GM18502 (cell line): Measurements from ENCODE around the gene RYR3.

Experiments
- ATAC-seq: cut with Tn5 transposase; IDR thresholded peaks from one replicate; pipeline ENCODE4 v1.9.1; 2021; ENCODE audit warnings: mild to moderate bottlenecking; ENCODE audit not compliant: unreplicated experiment, poor library complexity

The RYR3 gene

DNA sequence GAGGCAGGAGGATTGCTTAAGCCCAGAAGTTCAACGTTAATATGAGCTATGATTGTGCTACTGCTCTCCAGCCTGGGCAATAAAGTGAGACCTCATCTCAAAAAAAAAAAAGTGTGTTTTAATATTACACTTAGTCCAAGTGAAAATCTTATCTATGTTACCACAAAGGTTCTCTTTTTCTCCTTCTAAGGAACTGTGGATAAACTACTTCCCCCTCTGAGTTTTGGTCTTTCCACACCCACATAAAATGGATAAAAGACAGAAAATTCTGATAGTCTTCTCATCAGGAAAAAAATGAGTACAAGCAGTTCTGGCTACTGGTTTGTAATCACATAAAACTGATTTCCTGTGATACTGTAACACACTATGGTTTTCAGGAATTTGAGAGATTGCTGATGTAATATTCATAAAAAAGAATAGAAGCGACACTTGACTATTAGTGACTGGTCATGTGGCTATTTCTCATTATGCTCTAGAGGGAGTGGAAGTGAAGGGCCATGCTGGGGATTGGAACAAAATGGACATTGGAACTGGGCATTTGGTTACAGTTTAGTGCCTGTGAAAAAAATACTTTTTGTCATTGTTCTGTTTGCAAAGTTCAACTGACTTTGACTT, 68.2 kb downstream of the RYR3 start:
- ATAC-seq, result no peak

DNA sequence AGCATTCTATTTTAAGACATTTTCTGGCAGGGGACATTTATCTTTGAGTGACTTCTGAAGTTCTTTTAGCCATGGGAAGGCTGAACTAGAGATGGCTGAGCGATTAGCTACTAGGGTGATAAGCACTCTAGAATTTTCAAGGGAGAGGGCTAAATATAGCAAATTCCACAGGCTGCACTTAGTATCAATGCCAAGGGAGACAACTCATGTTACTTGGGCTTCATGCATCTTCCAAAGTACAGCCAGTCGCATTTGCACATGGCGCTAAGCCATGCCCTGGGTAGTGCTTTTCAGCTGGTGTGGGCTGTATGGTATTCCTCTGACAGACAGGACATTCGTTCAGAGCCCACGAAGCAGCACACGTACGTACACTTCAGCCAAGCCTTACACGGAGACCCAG, 69.6 kb downstream of the RYR3 start:
- no peak for ATAC-seq

- ATAC-seq, result no peak
Measured at GRCh38 chr15:33382491-33382890, 71.7 kb downstream of the RYR3 start.

GRCh38 chr15:33384307-33384706, 73.5 kb downstream of the RYR3 start:
- no peak for ATAC-seq

- ATAC-seq, result no peak
Measured at GRCh38 chr15:33392453-33392852, 81.7 kb downstream of the RYR3 start.

GRCh38 chr15:33393546-33393945, 82.8 kb downstream of the RYR3 start:
- ATAC-seq, result no peak

DNA sequence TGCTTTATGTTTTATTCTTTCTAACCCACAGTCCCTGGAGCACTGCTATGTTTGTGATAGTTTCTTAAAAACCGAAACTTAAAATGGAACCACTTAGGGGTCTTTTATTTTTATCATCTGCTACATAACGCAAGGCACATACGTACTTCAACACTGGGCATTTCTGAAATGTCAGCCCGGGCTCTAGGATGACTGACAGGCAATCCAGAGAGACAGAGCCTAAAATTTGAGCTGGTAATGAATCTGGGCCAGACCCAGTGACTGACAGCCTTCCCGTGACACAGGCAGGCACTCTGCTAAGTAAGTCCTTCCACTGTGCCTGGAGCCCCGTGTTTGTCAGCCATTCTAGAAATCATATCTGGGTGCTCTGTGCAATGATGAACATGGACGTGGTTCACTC, 84.6 kb downstream of the RYR3 start:
- ATAC-seq, result no peak

GRCh38 chr15:33395846-33396245, 85.1 kb downstream of the RYR3 start:
- no peak for ATAC-seq

DNA sequence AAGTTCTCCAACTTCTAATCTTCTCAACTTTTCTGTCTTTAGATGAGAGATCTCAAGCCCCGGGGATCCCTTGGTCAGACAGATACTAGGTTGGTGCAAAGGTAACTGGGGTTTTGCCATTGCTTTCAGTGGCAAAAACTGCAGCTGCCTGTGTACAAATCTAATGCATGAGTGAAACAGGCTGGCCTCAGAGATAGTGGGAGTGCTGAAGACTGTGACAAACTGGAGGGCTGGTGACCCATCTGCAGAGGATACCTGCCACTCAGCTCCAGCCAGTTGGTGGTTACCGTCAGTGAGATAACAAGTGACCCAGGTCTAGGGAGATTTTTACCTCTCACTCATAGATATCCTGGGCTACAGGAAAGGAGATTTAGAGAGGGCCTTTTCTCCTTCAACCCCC, 85.7 kb downstream of the RYR3 start:
- ATAC-seq, result no peak

GRCh38 chr15:33398555-33398954, 87.8 kb downstream of the RYR3 start:
- ATAC-seq, result no peak

DNA sequence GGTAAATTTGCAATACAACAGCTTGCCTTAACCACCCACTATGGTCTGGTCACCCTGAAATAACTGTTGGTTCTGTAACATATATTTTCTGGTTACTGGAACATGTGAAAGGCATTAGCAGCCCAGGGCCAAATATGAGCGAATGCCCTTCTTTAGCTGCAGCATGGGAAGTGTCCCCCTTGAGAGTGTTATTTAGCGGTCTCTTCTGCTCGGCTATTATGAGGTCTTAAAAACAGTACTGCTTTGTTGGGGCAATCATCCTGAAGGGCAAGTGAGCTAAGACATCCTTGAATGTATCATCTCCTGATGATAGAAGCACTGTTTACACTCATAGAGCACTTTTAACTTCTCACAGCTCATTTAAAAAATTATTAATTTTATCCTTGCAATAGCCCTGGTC, 90.2 kb downstream of the RYR3 start:
- ATAC-seq, result no peak

GRCh38 chr15:33402600-33402999, 91.8 kb downstream of the RYR3 start:
- no peak for ATAC-seq

GRCh38 chr15:33405096-33405495, 94.3 kb downstream of the RYR3 start:
- ATAC-seq, result no peak

GRCh38 chr15:33411596-33412540, 101.1 kb downstream of the RYR3 start:
- no peak for ATAC-seq

DNA sequence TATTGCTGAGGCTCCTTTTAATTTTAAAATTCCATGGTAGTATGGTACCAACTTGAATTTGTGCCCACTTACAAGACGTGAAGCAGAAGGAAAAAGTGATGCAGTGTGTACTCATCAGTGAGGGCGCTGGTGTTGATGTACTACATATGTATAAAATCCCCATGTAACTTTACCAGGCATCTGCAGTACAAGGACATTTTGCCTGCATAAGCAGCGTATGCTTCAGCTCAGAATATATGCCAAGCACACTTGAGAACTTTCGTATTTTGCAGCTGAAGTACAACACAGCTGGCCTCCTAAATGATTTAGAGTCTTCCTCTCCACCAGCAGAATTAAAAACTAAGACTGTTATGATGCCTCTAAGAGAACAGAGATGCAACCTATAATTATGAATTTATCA, 108.9 kb downstream of the RYR3 start:
- no peak for ATAC-seq

GRCh38 chr15:33424025-33424424, 113.3 kb downstream of the RYR3 start:
- no peak for ATAC-seq

DNA sequence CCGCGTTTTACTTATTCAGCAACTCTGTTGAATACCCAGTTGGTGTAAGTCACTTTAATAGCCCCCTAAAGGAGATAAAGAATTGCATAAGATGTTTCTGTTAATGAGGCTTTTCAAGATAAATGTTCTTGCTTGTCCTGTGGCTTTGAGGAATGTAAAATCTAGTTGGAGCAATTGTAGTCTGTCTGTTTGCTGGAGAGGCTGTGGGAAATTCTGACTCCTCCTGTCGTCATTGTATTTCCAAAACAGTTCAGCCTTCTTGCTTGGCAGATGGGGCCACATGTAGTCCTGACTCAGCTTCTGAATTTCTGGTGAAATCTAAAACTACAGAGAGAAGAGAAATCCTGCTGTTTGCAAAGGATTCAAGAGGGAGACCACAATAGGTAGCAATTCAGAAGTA, 114.4 kb downstream of the RYR3 start:
- no peak for ATAC-seq

- ATAC-seq, result no peak
Measured at GRCh38 chr15:33430577-33430976, 119.8 kb downstream of the RYR3 start.

- ATAC-seq, result no peak
Measured at GRCh38 chr15:33433821-33434220, 123.1 kb downstream of the RYR3 start.

DNA sequence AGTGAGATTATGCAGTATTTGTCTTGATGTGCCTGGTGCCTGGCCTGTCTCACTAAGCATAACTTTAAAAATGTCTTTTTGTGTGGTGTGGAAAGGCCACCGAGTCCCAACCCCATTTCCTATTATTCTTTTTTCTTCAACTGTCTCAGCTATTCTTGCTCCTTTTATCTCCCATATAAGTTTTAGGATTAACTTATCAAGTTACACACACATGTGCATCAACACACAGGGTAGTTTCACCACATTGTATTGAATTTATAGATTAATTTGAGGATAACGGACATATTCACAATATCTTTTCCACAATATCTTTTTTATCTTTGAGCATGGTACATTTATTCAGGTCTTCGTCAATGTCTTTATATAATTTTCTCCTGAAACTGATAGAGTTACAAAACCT, 127.6 kb downstream of the RYR3 start:
- no peak for ATAC-seq

GRCh38 chr15:33440900-33441299, 130.1 kb downstream of the RYR3 start:
- no peak for ATAC-seq

GRCh38 chr15:33442449-33442848, 131.7 kb downstream of the RYR3 start:
- ATAC-seq, result no peak
